HG03103 (cell line): Measurements from ENCODE around the gene HMGCR.

Experiments used
- ATAC-seq: cut with Tn5 transposase; IDR thresholded peaks from one replicate; pipeline ENCODE4 v1.9.1; 2021; ENCODE audit warnings: low read depth; ENCODE audit not compliant: unreplicated experiment

HMGCR gene

DNA sequence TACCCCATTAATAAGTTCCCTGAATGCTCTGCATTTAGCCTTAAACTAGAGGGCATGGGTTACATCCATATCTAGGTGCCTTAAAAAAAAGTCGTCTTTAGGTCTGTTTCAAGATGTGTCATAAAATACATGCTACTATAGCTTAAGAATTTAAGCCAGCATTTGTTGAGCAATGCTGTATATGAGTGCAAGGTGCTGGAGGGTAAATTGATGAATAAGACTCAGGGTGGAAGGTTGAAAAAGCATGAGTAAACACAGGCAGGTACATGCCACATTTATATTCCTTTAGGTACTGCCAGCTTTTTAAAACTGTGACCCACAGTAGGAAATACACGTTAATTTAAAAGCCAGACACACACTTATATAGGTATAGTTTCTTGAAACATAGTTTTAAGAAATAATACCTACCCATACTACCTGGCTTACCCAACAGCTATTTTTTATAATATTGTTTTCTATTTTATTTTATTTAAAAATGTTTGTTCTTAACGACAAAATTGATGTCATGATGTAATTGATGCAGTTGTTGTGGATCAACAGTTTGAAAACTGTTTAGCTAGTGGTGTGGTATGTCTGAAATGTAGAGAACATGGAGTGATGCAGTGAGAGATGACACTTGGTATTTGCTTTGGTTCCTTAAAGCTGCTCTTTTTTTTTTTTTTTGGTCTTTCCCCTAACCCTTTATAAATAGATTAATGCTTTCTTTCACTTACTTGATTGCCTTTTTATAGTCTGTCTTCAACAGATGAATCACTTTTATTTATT is 3.9 kb downstream of the HMGCR start:
- no peak for ATAC-seq

DNA sequence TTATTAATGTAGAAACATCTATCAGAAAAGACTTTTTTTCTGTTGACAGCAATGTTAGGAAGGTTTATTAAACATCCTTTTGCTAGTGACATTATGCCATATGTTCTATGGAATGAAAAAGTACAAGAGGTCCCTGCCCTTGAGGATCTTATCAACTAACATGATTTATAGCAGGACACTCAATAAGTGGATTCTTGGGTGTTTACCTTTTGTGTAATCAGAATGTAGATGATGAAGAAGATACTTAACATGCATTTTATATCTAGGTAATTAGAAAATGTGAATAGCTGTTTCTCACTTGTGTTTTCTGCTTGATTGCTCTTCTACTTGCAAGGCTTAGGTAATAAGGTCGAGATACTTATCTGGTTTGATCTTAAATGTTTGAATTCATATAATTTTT is 4.9 kb downstream of the HMGCR start:
- no peak for ATAC-seq

GRCh38 chr5:75342836-75343235 is 5.8 kb downstream of the HMGCR start:
- no peak for ATAC-seq

DNA sequence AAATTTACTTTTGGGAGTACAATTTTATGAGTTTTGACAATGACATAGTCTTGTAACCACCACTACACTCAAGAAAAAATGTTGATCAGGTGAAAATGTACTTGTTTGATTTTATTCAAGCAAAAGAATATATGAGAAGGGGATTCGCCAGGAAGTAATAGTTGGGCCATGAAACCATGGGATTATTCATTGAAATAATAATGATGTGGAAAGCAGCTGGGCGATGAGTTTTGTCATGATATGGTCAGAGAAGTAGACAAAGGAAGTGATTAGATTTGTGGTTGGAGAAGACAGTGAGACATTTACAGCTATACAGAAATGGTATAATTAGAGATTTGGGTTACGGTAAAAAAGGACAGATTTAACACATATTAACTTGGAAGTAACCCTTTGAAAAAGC is 11.2 kb downstream of the HMGCR start:
- ATAC-seq, result no peak

DNA sequence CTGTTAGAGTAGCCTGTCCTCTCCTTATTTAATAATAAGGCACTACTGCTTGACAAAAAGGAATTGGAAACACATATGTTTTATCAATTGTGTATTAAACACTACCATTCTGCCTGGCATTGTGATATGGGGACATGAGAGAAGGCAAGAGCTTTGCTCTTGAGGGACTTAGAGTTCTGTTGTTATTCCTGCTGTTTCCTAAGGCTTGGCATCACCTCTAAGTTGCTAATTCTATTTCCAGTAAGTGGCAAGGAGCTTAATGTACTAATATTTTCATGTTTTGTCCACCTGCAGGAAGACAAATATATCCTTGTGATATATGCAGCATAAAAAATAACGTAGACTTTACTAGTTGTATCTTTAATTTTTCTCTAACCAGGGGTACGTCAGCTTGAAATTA is 12.6 kb downstream of the HMGCR start:
- ATAC-seq, result no peak

GRCh38 chr5:75351139-75351926 is 14.3 kb downstream of the HMGCR start:
- no peak for ATAC-seq

DNA sequence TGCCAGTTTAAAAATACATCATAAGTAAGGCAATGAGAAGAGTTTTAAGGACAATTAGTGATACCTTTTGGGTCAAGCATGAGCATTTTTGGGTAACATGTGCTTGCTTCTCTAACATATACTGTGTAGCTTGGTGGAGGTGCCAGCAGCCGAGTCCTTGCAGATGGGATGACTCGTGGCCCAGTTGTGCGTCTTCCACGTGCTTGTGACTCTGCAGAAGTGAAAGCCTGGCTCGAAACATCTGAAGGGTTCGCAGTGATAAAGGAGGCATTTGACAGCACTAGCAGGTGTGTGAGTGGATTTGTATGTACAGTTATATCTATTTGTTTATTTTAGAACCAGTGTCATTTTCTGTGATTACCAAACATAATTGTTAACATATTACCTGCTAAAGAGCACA is 18.2 kb downstream of the HMGCR start:
- ATAC-seq, result no peak

DNA sequence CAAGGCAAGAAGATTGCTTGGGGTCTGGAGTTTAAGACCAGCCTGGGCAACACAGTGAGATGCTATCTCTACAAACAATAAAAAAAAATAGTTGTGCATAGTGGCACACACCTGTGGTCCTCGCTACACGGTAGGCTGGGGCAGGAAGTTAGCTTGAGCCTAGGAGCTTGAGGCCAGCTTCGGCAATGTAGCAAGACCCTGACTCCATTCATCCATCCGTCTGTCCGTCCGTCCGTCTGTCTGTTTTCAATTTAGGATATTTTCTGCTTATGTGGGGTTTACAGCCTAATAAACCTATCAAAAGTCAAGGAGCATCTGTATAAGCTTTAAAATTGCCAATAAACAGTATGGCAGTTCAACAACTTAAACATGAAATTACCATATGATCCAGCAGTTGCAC is 19.7 kb downstream of the HMGCR start:
- no peak for ATAC-seq

- no peak for ATAC-seq
Measured at GRCh38 chr5:75358117-75358516, 21.1 kb downstream of the HMGCR start.

GRCh38 chr5:75361310-75361709 is 24.3 kb downstream of the HMGCR start:
- ATAC-seq, result no peak

DNA sequence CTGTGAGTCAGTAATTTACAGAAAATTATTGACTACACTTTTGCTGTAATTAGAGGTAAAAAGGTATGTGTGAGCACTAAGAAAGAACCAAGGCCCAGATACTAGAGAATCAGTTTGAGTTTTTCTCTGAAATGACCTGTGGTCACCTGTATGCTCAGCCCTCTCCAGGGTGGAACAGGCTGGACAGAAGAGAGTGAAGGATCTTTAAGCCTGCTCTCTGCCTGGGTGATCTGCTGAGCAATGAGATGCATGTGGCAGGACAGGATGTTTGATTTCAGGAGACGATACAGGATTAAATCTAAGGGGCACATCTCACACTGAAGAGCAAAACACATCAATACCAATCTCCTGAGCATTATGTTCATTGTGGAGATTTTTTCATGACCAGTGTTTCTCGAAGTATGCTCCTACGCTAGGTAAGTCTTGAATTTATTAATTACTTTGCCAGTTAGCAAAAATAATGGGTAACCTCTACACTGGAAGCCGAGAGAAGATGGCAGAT is 25.5 kb downstream of the HMGCR start:
- ATAC-seq, result no peak

- no peak for ATAC-seq
Measured at GRCh38 chr5:75363111-75363510, 26.1 kb downstream of the HMGCR start.

DNA sequence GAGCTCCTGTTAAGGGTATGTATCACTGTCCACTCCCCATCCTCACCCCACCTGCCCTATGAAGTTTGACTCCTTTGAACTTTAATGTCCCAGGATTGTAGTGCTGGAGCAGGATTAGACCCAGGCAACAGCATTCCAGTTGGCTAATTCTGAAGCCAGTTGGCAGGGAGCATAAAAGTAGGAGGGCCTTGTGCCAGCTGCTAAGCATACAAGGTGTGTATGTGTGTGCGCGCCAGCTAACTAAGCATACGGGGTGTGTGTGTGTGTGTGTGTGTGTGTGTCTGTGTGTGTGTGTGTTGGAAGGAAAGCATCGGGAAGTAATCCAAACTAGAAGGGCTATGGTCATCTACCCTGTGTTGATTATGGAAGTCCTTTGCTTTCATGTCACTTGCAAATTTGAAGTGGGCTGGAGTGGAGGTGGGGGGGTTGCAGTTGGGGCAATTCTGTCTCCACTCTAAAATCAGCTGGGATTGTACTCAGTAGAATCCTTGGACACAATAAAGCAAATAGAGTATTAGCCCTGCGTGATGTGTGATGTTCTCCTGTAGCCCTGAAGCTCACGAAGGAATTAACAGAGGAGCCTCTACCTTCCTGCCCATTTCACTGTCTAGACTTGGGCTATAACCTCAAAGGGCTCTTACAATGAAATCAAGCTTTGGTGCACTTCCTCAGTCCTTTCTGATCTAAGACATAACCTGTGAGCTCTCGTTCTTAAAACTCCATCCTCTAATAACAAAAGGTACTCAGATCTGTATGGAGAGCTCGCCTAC is 26.9 kb downstream of the HMGCR start:
- ATAC-seq, result no peak

DNA sequence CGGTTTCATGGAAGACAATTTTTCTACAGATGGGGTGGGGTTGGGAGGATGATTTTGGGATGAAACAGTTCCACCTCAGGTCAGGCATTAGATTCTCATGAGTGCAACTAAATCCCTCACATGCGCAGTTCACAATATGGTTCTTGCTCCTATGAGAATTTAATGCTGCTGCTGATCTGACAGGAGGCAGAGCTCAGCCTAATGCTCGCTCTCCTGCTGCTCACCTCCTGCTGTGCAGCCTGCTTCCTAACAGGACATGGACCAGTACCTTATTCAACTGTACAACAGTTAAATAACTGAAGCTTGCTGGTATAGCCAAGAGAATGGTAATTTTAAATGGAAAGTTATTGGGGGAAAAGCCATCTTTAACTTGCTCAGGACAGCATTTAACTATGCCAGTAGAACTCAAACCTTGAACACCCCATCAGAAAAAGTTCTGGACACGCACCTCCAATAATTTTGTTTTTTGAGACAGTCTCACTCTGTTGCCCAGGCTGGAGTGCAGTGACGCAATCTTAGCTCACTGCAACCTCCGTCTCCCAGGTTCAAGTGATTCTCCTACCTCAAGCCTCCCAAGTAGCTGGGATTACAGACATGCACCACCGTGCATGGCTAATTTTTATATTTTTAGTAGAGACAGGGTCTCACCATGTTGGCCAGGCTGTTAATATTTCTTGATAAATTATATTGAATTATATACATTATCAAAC is 27.7 kb downstream of the HMGCR start:
- ATAC-seq, result no peak

DNA sequence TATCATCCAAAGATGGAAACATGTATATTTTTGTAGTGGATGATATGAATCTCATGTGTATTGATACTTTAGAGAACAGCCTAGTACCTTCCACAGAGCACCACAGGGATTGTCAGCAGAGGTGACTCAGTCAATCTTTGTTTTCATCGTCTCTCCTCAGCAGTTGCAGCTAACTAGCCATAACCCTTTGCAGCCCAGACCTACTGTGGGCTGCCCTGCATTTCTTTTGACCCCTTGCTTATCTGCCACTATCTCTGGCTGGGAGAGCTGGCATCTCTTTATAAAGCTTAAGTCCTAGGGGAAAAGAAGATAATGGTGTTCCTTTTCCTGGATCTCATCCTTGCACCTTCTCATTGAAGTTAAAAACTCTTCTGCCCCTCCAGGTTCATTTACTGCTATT is 28.7 kb downstream of the HMGCR start:
- no peak for ATAC-seq

GRCh38 chr5:75366787-75367186 is 29.8 kb downstream of the HMGCR start:
- no peak for ATAC-seq

DNA sequence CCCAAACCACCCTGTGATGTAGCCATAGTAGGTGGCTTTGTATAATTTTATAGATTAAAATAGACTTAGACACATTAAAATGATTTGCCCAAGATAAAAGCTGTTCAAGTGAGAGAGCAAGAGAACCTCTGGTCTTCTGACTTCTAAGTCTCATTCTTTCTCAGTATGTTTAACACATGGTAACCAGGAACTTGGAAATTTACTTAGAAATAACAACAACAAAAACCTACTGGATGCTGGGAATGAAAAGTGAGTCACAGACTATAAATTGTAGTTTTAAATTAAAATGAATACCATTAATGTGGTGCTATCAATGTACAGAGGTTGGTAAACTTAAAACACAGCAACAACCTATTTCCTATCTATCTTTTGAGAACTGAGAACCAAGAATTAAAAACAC is 30.4 kb downstream of the HMGCR start:
- ATAC-seq, result no peak

- ATAC-seq, result no peak
Measured at GRCh38 chr5:75368391-75368790, 31.4 kb downstream of the HMGCR start.

DNA sequence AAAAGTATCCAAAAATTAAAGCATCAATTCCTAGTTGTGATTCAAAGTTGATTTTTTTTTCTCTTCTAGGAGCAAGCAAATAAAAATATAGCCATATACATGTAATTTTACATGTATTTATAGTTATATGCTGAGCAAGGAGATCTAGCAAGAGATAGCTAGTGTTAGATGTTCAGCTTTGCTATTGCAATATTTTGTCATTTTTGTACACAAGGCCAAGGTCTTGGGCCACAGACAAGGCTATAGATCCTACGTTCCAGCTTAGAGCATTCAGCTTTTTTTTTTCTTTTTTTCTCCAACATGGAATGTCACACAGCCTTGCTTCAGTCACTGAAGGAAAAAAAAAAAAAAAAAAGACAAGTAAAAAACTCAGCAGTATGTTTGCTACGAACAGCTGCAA is 36.8 kb downstream of the HMGCR start:
- no peak for ATAC-seq

DNA sequence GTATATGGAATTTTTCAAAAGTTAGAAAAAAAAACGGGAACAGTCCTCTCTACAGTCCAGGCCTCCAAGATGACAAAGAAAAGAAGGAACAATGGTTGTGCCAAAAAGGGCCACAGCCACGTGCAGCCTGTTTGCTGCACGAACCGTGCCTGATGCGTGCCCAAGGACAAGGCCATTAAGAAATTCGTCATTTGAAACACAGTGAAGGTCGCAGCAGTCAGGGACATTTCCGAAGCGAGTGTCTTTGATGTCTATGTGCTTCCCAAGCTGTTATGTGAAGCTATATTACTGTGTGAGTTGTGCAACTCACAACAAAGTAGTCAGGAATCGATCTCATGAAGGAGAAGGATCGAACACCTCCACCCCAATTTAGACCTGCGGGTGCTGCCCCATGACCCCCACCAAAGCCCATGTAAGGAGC is 37.4 kb downstream of the HMGCR start:
- ATAC-seq, result no peak

DNA sequence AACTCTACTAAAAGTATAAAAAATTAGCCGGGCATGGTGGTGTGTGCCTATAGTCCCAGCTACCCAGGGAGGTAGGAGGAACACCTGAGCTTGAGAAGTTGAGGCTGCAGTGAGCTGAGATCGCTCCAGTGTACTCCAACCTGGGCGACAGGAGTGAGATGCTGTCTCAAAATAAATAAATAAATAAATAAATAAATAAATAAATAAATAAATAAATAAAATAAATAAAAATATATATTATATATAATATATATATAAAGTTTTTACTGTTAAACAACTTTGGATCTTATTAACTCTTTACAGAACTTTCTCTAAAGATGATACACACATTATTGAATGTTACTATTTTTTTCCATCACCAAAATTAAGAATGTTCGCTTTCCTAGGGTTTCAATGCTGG is 38.4 kb downstream of the HMGCR start:
- no peak for ATAC-seq
